NCI-H2081 treated with DMSO at 0.1 percent for 48 hours (cell line): ENCODE data around the gene TTC31.

Experiments used
- DNase-seq: peaks from one replicate; lab custom pipeline; 2025; lab: John Stamatoyannopoulos, UW

TTC31 gene

GRCh38 chr2:74526649-74527230 lies 43.9 kb downstream of the TTC31 start:
- DNase-seq = no peak

- no peak for DNase-seq
Measured at GRCh38 chr2:74527741-74528140, 44.9 kb downstream of the TTC31 start.

- DNase-seq = no peak
Measured at GRCh38 chr2:74528600-74529356, 45.9 kb downstream of the TTC31 start.

- DNase-seq = peak; percentile 94
Measured at GRCh38 chr2:74529357-74530238, 46.7 kb downstream of the TTC31 start, which contains the start of the genes AUP1 and HTRA2. TSS of gene AUP1 (minus strand) at chr2:74529706. CDS start at chr2:74529629, 77 bp downstream. TSS of gene HTRA2 (plus strand) at chr2:74529933. CDS start at chr2:74530007, 74 bp downstream.

- no peak for DNase-seq
Measured at GRCh38 chr2:74530239-74531187, 47.6 kb downstream of the TTC31 start.

- no peak for DNase-seq
Measured at GRCh38 chr2:74531666-74532065, 48.8 kb downstream of the TTC31 start.

- DNase-seq = no peak
Measured at GRCh38 chr2:74532222-74532621, 49.3 kb downstream of the TTC31 start.

GRCh38 chr2:74533464-74533863 lies 50.6 kb downstream of the TTC31 start:
- DNase-seq = no peak

GRCh38 chr2:74534411-74534810 lies 51.5 kb downstream of the TTC31 start:
- DNase-seq = no peak

- DNase-seq = no peak
Measured at GRCh38 chr2:74535440-74535965, 52.6 kb downstream of the TTC31 start.

- no peak for DNase-seq
Measured at GRCh38 chr2:74536166-74536950, 53.5 kb downstream of the TTC31 start.

GRCh38 chr2:74537140-74537539 lies 54.3 kb downstream of the TTC31 start:
- no peak for DNase-seq

GRCh38 chr2:74538881-74539339 lies 56.0 kb downstream of the TTC31 start:
- DNase-seq = no peak

- DNase-seq = no peak
Measured at GRCh38 chr2:74540291-74540690, 57.4 kb downstream of the TTC31 start.

- no peak for DNase-seq
Measured at GRCh38 chr2:74542978-74543377, 60.1 kb downstream of the TTC31 start.
